ENCODE data around the gene PCBP2. TPM values are rescaled to one million over a fixed set of nuclear protein-coding genes. Genes with fewer than 3 reads are reported as not detected.

Gene PCBP2
- total and polyA plus RNA-seq, 8 donors: 634 to 1,132 (median 1,042) TPM

- Histone ChIP-seq H3K4me1 (peaks cover 0 to 6% of the 10 kb centered on the region in 2 donors), H3K4me3 (no peak overlapping the region), H3K27me3 (no peaks in the 10 kb centered on the region), H3K27ac (peak overlapping the region; percentile 13 to 72), H3K36me3 (peaks cover 0 to 99% of the 10 kb centered on the region in 2 donors), H3K9me3 (no peaks in the 10 kb centered on the region)
- intact Hi-C loops (cut with DNase I): no loop called here
- TF ChIP-seq CTCF (IDR thresholded peaks at IDR 0.05): no peak
- no peak for ATAC-seq
- no peak for DNase-seq
Measured at GRCh38 chr12:53516758-53517455, 65.0 kb downstream of the PCBP2 start.

GRCh38 chr12:53518381-53518780, 66.5 kb downstream of the PCBP2 start:
- peak; percentile 4 for ATAC-seq
- peaks cover 0 to 100% of the 10 kb centered on the region in 2 donors for H3K36me3 ChIP-seq
- intact Hi-C loops (cut with DNase I): no loop called here
- no peak for DNase-seq
- H3K27ac ChIP-seq: no peak overlapping the region
- no peak overlapping the region for H3K4me3 ChIP-seq
- no peak for TF ChIP-seq CTCF (IDR thresholded peaks at IDR 0.05)
- H3K27me3 ChIP-seq: no peaks in the 10 kb centered on the region
- peaks cover 0 to 3% of the 10 kb centered on the region in 2 donors for H3K4me1 ChIP-seq
- no peaks in the 10 kb centered on the region for H3K9me3 ChIP-seq

- ATAC-seq (no peak), DNase-seq (no peak)
- peaks cover 0 to 100% of the 10 kb centered on the region in 2 donors for H3K36me3 ChIP-seq
- no peaks in the 10 kb centered on the region for H3K27me3 ChIP-seq
- no peak overlapping the region for H3K4me3 ChIP-seq
- intact Hi-C loops (cut with DNase I): no loop called here
- H3K27ac ChIP-seq: no peak overlapping the region
- no peaks in the 10 kb centered on the region for H3K9me3 ChIP-seq
- no peaks in the 10 kb centered on the region for H3K4me1 ChIP-seq
- no peak for TF ChIP-seq CTCF (IDR thresholded peaks at IDR 0.05)
Measured at GRCh38 chr12:53523131-53523530, 71.2 kb downstream of the PCBP2 start.

GRCh38 chr12:53524476-53524875, 72.6 kb downstream of the PCBP2 start:
- intact Hi-C loops (cut with DNase I): no loop called here
- no peaks in the 10 kb centered on the region for H3K9me3 ChIP-seq
- ATAC-seq (no peak), DNase-seq (no peak)
- no peak overlapping the region for H3K4me3 ChIP-seq
- no peak for TF ChIP-seq CTCF (IDR thresholded peaks at IDR 0.05)
- H3K4me1 ChIP-seq: no peaks in the 10 kb centered on the region
- peaks cover 0 to 98% of the 10 kb centered on the region in 2 donors for H3K36me3 ChIP-seq
- H3K27ac ChIP-seq: no peak overlapping the region
- H3K27me3 ChIP-seq: no peaks in the 10 kb centered on the region

- TF ChIP-seq CTCF (IDR thresholded peaks at IDR 0.05): no peak
- Histone ChIP-seq H3K9me3 (no peaks in the 10 kb centered on the region), H3K4me1 (no peaks in the 10 kb centered on the region), H3K27me3 (no peaks in the 10 kb centered on the region), H3K4me3 (no peak overlapping the region), H3K36me3 (peaks cover 0 to 97% of the 10 kb centered on the region in 2 donors), H3K27ac (no peak overlapping the region)
- intact Hi-C loops (cut with DNase I): no loop called here
- DNase-seq: no peak
- no peak for ATAC-seq
Measured at GRCh38 chr12:53530061-53530460, 78.2 kb downstream of the PCBP2 start.

Other genes with a start within 250 kb of the PCBP2 start
- gene ITGB7, start 244.9 kb upstream of the PCBP2 start, total RNA-seq: 10 to 100 TPM in 1 of 2 donors, 1 to 10 TPM in 1; 3.8 to 10.9 TPM
- 1 to 10 TPM; 1.1 to 2.8 (median 1.7) TPM for gene ITGB7, start 244.9 kb upstream of the PCBP2 start, polyA plus RNA-seq (ENCODE audit: insufficient read length in 6 of 6)
- gene RARG, start 219.9 kb upstream of the PCBP2 start, total RNA-seq: 10 to 100 TPM; 38.2 to 38.6 TPM
- 10 to 100 TPM; 43.1 to 62.5 (median 47.7) TPM for gene RARG, start 219.9 kb upstream of the PCBP2 start, polyA plus RNA-seq (ENCODE audit: insufficient read length in 6 of 6)
- 1 to 10 TPM; 2.8 to 4.1 TPM for gene ESPL1, start 183.8 kb upstream of the PCBP2 start, total RNA-seq
- 10 to 100 TPM in 5 of 6 donors, 1 to 10 TPM in 1; 8.6 to 21.7 (median 12.9) TPM for gene ESPL1, start 183.8 kb upstream of the PCBP2 start, polyA plus RNA-seq (ENCODE audit: insufficient read length in 6 of 6)
- 100 to 1,000 TPM; 321 to 370 TPM for gene PFDN5, start 156.6 kb upstream of the PCBP2 start, total RNA-seq
- gene PFDN5, start 156.6 kb upstream of the PCBP2 start, polyA plus RNA-seq (ENCODE audit: insufficient read length in 6 of 6): 100 to 1,000 TPM; 651 to 800 (median 738) TPM
- gene MYG1, start 152.4 kb upstream of the PCBP2 start, total RNA-seq: 10 to 100 TPM; 27.7 to 45.2 TPM
- 10 to 100 TPM; 40.2 to 51.0 (median 48.5) TPM for gene MYG1, start 152.4 kb upstream of the PCBP2 start, polyA plus RNA-seq (ENCODE audit: insufficient read length in 6 of 6)
- gene AAAS, start 130.5 kb upstream of the PCBP2 start, total RNA-seq: 10 to 100 TPM; 44.0 to 51.2 TPM
- 10 to 100 TPM; 71.8 to 87.9 (median 79.6) TPM for gene AAAS, start 130.5 kb upstream of the PCBP2 start, polyA plus RNA-seq (ENCODE audit: insufficient read length in 6 of 6)
- under 1 TPM in 1 of 2 donors, not detected in 1; 0.64 TPM for gene SP7, start 115.7 kb upstream of the PCBP2 start, total RNA-seq
- gene SP7, start 115.7 kb upstream of the PCBP2 start, polyA plus RNA-seq (ENCODE audit: insufficient read length in 6 of 6): under 1 TPM; 0.11 to 0.31 (median 0.15) TPM
- gene SP1, start 71.9 kb upstream of the PCBP2 start, total RNA-seq: 10 to 100 TPM; 69.5 to 78.0 TPM
- gene SP1, start 71.9 kb upstream of the PCBP2 start, polyA plus RNA-seq (ENCODE audit: insufficient read length in 6 of 6): 10 to 100 TPM; 74.1 to 82.0 (median 79.7) TPM
- gene AMHR2, start 28.2 kb upstream of the PCBP2 start, total RNA-seq: under 1 TPM in 1 of 2 donors, not detected in 1; 0.18 TPM
- gene AMHR2, start 28.2 kb upstream of the PCBP2 start, polyA plus RNA-seq (ENCODE audit: insufficient read length in 6 of 6): 1 to 10 TPM; 1.7 to 3.7 (median 3.4) TPM
- gene PRR13, start 10.4 kb upstream of the PCBP2 start, total RNA-seq: 100 to 1,000 TPM; 146 to 155 TPM
- gene PRR13, start 10.4 kb upstream of the PCBP2 start, polyA plus RNA-seq (ENCODE audit: insufficient read length in 6 of 6): 100 to 1,000 TPM in 4 of 6 donors, 10 to 100 TPM in 2; 82.7 to 123 (median 107) TPM
- 10 to 100 TPM; 19.9 to 24.2 TPM for gene MAP3K12, start 47.4 kb downstream of the PCBP2 start, total RNA-seq
- gene MAP3K12, start 47.4 kb downstream of the PCBP2 start, polyA plus RNA-seq (ENCODE audit: insufficient read length in 6 of 6): 10 to 100 TPM; 28.7 to 38.0 (median 32.2) TPM
- gene TARBP2, start 49.2 kb downstream of the PCBP2 start, total RNA-seq: 10 to 100 TPM; 35.6 to 39.9 TPM
- 10 to 100 TPM; 43.5 to 58.6 (median 50.1) TPM for gene TARBP2, start 49.2 kb downstream of the PCBP2 start, polyA plus RNA-seq (ENCODE audit: insufficient read length in 6 of 6)
- not detected for gene NPFF, start 55.4 kb downstream of the PCBP2 start, total RNA-seq
- 1 to 10 TPM in 2 of 6 donors, under 1 TPM in 3, not detected in 1; 0.65 to 1.1 (median 0.94) TPM for gene NPFF, start 55.4 kb downstream of the PCBP2 start, polyA plus RNA-seq (ENCODE audit: insufficient read length in 6 of 6)
- gene ATF7, start 174.3 kb downstream of the PCBP2 start, total RNA-seq: 10 to 100 TPM; 48.7 to 58.5 TPM
- gene ATF7, start 174.3 kb downstream of the PCBP2 start, polyA plus RNA-seq (ENCODE audit: insufficient read length in 6 of 6): 10 to 100 TPM; 61.4 to 72.5 (median 66.4) TPM
- 100 to 1,000 TPM; 247 to 263 TPM for gene ATP5MC2, start 224.0 kb downstream of the PCBP2 start, total RNA-seq
- gene ATP5MC2, start 224.0 kb downstream of the PCBP2 start, polyA plus RNA-seq (ENCODE audit: insufficient read length in 6 of 6): 100 to 1,000 TPM; 584 to 653 (median 621) TPM